Panc1 (cell line): ENCODE data around the gene RIBC1. TPM values are rescaled to one million over a fixed set of nuclear protein-coding genes. Genes with fewer than 3 reads are reported as not detected.

Experiments
- ATAC-seq: fragments of 200-7000 bp; cut with Tn5 transposase; 2 replicates; pipeline ENCODE4 v1.9.1; 2020; ENCODE audit warnings: mild to moderate bottlenecking, moderate library complexity
- BruUV-seq: library from RNA; stranded (reverse); fragments of 400-500 nt; replicated peaks from 2 replicates; lab custom pipeline; 2021; lab: Mats Ljungman, UMichigan
- CTCF ChIA-PET: fragments of 300-600 bp; sonication (Branson Sonifier 250); formaldehyde crosslinking; loops from one replicate; lab custom pipeline; 2022; ENCODE audit warnings: antibody characterized with exemption; lab: Charles Lee
- POLR2A ChIA-PET: fragments of 300-600 bp; sonication (Branson Sonifier 250); formaldehyde crosslinking; loops from one replicate; lab custom pipeline; 2022; ENCODE audit warnings: antibody characterized with exemption; lab: Charles Lee
- DNase-seq: peaks from one replicate; pipeline ENCODE4 v3.0.0-alpha.2; 2010; ENCODE audit warnings: low read depth, low spot score
- H3K27ac ChIP-seq: 2 replicates; pipeline ENCODE4 v1.5.1; 2011; ENCODE audit warnings: mild to moderate bottlenecking, low read length, inconsistent platforms
- H3K27me3 ChIP-seq: fragments of 200-500 bp; sonication (Bioruptor generic); 2 replicates; pipeline ENCODE4 v1.6.0; 2014; ENCODE audit warnings: low read length, inconsistent platforms; ENCODE audit not compliant: control insufficient read depth, insufficient read depth
- H3K36me3 ChIP-seq: fragments of 200-500 bp; sonication (Bioruptor generic); 2 replicates; pipeline ENCODE4 v1.5.1; 2014; ENCODE audit warnings: inconsistent platforms, mild to moderate bottlenecking, low read length, moderate library complexity; ENCODE audit not compliant: control insufficient read depth, insufficient read depth
- H3K4me1 ChIP-seq: 2 replicates; pipeline ENCODE4 v1.5.1; 2011; ENCODE audit warnings: inconsistent platforms, mild to moderate bottlenecking, low read length, moderate library complexity; ENCODE audit not compliant: control insufficient read depth, insufficient read depth
- H3K4me3 ChIP-seq, 2 experiments: 2 replicates each; pipeline ENCODE4 v1.5.1; 2011 to 2012; ENCODE audit warnings: low read depth in 2 of 2, low read length in 2 of 2, mild to moderate bottlenecking in 2 of 2, inconsistent platforms in 1 of 2, moderate library complexity in 1 of 2
- H3K9me3 ChIP-seq: fragments of 200-500 bp; sonication (Bioruptor generic); 2 replicates; pipeline ENCODE4 v1.5.1; 2014; ENCODE audit warnings: low read depth, mild to moderate bottlenecking, inconsistent platforms, low read length, moderate library complexity; ENCODE audit not compliant: control insufficient read depth, insufficient read depth
- CTCF ChIP-seq: fragments of 450-650 bp; IDR thresholded peaks from 2 replicates; pipeline ENCODE4 v1.5.1; 2017; ENCODE audit warnings: mild to moderate bottlenecking
- POLR2AphosphoS5 ChIP-seq: IDR thresholded peaks from 2 replicates; pipeline ENCODE4 v1.6.1; 2012; ENCODE audit warnings: mild to moderate bottlenecking, low read depth, low read length, moderate library complexity
- REST ChIP-seq, 2 experiments: IDR thresholded peaks; 2 replicates each; pipeline ENCODE4 v1.6.1; 2011 to 2012; ENCODE audit warnings: low read depth in 2 of 2, control low read depth in 1 of 2, low read length in 1 of 2, mild to moderate bottlenecking in 1 of 2, moderate library complexity in 1 of 2; ENCODE audit not compliant: insufficient read depth in 1 of 2
- SIN3A ChIP-seq: IDR thresholded peaks from 2 replicates; pipeline ENCODE4 v1.6.1; 2012; ENCODE audit warnings: low read depth, mild to moderate bottlenecking, low read length, moderate library complexity, borderline replicate concordance; ENCODE audit not compliant: insufficient read depth
- TCF7L2 ChIP-seq: IDR thresholded peaks from 2 replicates; pipeline ENCODE4 v1.6.1; 2011; ENCODE audit warnings: mild to moderate bottlenecking, low read depth, low read length, inconsistent platforms
- in situ Hi-C: cut with HindIII; loops from 2 replicates; pipeline ENCODE4 v1.10.0; 2016; ENCODE audit warnings: low sequenced_read_pairs, low pct_unique_long_range_greater_than_20kb
- intact Hi-C: fragments of 100-400 bp; cut with micrococcal nuclease; formaldehyde crosslinking; loops from one replicate; pipeline ENCODE4 v1.10.0; 2022; ENCODE audit not compliant: unreplicated experiment
- total RNA-seq: library from RNA; stranded (reverse); gene quantifications from one replicate; pipeline ENCODE4 v1.2.1, GENCODE V29; 2021; ENCODE audit not compliant: unreplicated experiment

The RIBC1 gene
- total RNA-seq, 1 experiment from 2014 or later, result 1.1 TPM

GRCh38 chrX:53441531-53442321 lies 19.1 kb downstream of the RIBC1 start:
- Histone ChIP-seq H3K4me1 (peaks cover 7% of the 10 kb centered on the region), H3K27me3 (no peaks in the 10 kb centered on the region), H3K36me3 (no peaks in the 10 kb centered on the region), H3K27ac (peak overlapping the region; percentile 86), H3K9me3 (no peaks in the 10 kb centered on the region), H3K4me3 (peak overlapping the region; percentile 51 to 63)
- BruUV-seq, result no TSS peak
- TF ChIP-seq POLR2AphosphoS5 (peak; percentile 76; the same call in 1 of the 2 replicates), SIN3A (no peak)
- ATAC-seq, result peak; percentile 90
- intact Hi-C loops (no loop called here), in situ Hi-C loops (no loop called here)
- ChIA-PET CTCF (no interaction called here), POLR2A (no interaction called here)
- DNase-seq, result no peak

- ATAC-seq (no peak), DNase-seq (no peak)
- in situ Hi-C loops, result no loop called here
- TF ChIP-seq POLR2AphosphoS5 (no peak), SIN3A (no peak), CTCF (no peak), REST (IDR thresholded peaks at IDR 0.05; ENCODE audit: insufficient read depth in 1 of 2, low read depth in 2 of 2, low read length in 1 of 2) (no peak), TCF7L2 (no peak)
- peak overlapping the region; percentile 51 to 63 for H3K4me3 ChIP-seq
- POLR2A ChIA-PET, result interaction anchor here (0.7 kb wide), 1 partner anchor 22 kb away, joined by 5 read pairs; no protein-coding TSS in a partner anchor
- H3K9me3 ChIP-seq, result no peaks in the 10 kb centered on the region
- H3K27me3 ChIP-seq, result no peaks in the 10 kb centered on the region
- peak overlapping the region; percentile 86 for H3K27ac ChIP-seq
- H3K4me1 ChIP-seq, result peaks cover 7% of the 10 kb centered on the region
- CTCF ChIA-PET, result no interaction called here
- H3K36me3 ChIP-seq, result no peaks in the 10 kb centered on the region
- intact Hi-C loops, result no loop called here
- BruUV-seq, result no TSS peak
Observed at GRCh38 chrX:53442322-53442631, 19.6 kb downstream of the RIBC1 start.

- TF ChIP-seq REST (IDR thresholded peaks at IDR 0.05; ENCODE audit: insufficient read depth in 1 of 2, low read depth in 2 of 2, low read length in 1 of 2) (no peak), POLR2AphosphoS5 (no peak), SIN3A (no peak), TCF7L2 (no peak), CTCF (peak; percentile 81)
- Histone ChIP-seq H3K4me1 (no peaks in the 10 kb centered on the region; the same call in 1 of the 2 replicates), H3K9me3 (no peaks in the 10 kb centered on the region), H3K27ac (no peak overlapping the region), H3K36me3 (no peaks in the 10 kb centered on the region), H3K4me3 (no peak overlapping the region), H3K27me3 (no peaks in the 10 kb centered on the region)
- intact Hi-C loops (no loop called here), in situ Hi-C loops (no loop called here)
- DNase-seq, result no peak
- peak; percentile 55; the same call in 1 of the 2 replicates for ATAC-seq
- CTCF ChIA-PET, result interaction anchor here (0.7 to 1.4 kb wide), 6 partner anchors 36 to 163 kb away, joined by 3 to 4 read pairs (median 3); no protein-coding TSS in a partner anchor
- POLR2A ChIA-PET, result no interaction called here
- no TSS peak for BruUV-seq
Observed at GRCh38 chrX:53445977-53446376, 23.3 kb downstream of the RIBC1 start.
